DOHH2 (cell line): Measurements from ENCODE around the gene SLCO3A1.

ENCODE experiments used
- H3F3A ChIP-seq: fragments of 200-600 bp; sonication (generic), shearing (Covaris generic); 2 replicates; pipeline ENCODE4 v1.6.0; 2016; ENCODE audit warnings: antibody characterized with exemption, mild to moderate bottlenecking; ENCODE audit not compliant: control insufficient read depth, insufficient read depth
- H3K27ac ChIP-seq: fragments of 200-600 bp; sonication (generic); 2 replicates; pipeline ENCODE4 v1.5.1; 2014; ENCODE audit warnings: low read depth, mild to moderate bottlenecking, low read length, moderate library complexity
- H3K27me3 ChIP-seq: fragments of 200-600 bp; sonication (generic); 2 replicates; pipeline ENCODE4 v1.6.1; 2014; ENCODE audit warnings: mild to moderate bottlenecking, low read length, mixed read lengths; ENCODE audit not compliant: control insufficient read depth
- H3K36me3 ChIP-seq: fragments of 200-600 bp; sonication (generic); 2 replicates; pipeline ENCODE4 v1.6.1; 2014; ENCODE audit warnings: mild to moderate bottlenecking, low read length, moderate library complexity, mixed read lengths; ENCODE audit not compliant: control insufficient read depth
- H3K4me1 ChIP-seq: fragments of 200-600 bp; sonication (generic); 2 replicates; pipeline ENCODE4 v1.6.1; 2014; ENCODE audit warnings: mild to moderate bottlenecking, low read length, mixed read lengths; ENCODE audit not compliant: control insufficient read depth
- H3K4me2 ChIP-seq: fragments of 200-600 bp; sonication (generic); 2 replicates; pipeline ENCODE4 v1.6.0; 2014; ENCODE audit warnings: mild to moderate bottlenecking, low read length, moderate library complexity
- H3K4me3 ChIP-seq: fragments of 200-600 bp; sonication (generic); 2 replicates; pipeline ENCODE4 v1.5.1; 2014; ENCODE audit warnings: mild to moderate bottlenecking, low read length, mixed read lengths
- H3K79me2 ChIP-seq: fragments of 200-600 bp; sonication (generic); 2 replicates; pipeline ENCODE4 v1.6.1; 2014; ENCODE audit warnings: mild to moderate bottlenecking, low read length, mixed read lengths; ENCODE audit not compliant: control insufficient read depth
- H3K9me2 ChIP-seq: fragments of 200-600 bp; sonication (generic); replicated peaks from 2 replicates; pipeline ENCODE4 v1.6.1; 2014; ENCODE audit warnings: mild to moderate bottlenecking, low read length, mixed read lengths; ENCODE audit not compliant: control insufficient read depth
- H3K9me3 ChIP-seq: fragments of 200-600 bp; sonication (generic); 2 replicates; pipeline ENCODE4 v1.6.1; 2014; ENCODE audit warnings: antibody characterized with exemption, low read length, mixed read lengths; ENCODE audit not compliant: control insufficient read depth, insufficient read depth
- H4K20me1 ChIP-seq: fragments of 200-600 bp; sonication (generic); 2 replicates; pipeline ENCODE4 v1.6.0; 2014; ENCODE audit warnings: low read depth, mild to moderate bottlenecking, antibody characterized with exemption, low read length, moderate library complexity; ENCODE audit not compliant: control insufficient read depth, insufficient read depth
- CTCF ChIP-seq: fragments of 200-600 bp; sonication (generic); IDR thresholded peaks from one replicate; pipeline ENCODE4 v1.5.1; 2014; ENCODE audit warnings: antibody characterized with exemption, mild to moderate bottlenecking, low read depth, low read length; ENCODE audit not compliant: poor library complexity, severe bottlenecking
- EZH2phosphoT487 ChIP-seq: fragments of 200-600 bp; sonication (generic); IDR thresholded peaks from 2 replicates; pipeline ENCODE4 v1.6.1; 2017; ENCODE audit warnings: borderline replicate concordance, mild to moderate bottlenecking, antibody characterized with exemption, low read length, moderate library complexity, mixed read lengths

Gene SLCO3A1

GRCh38 chr15:92170897-92171296 is 317.4 kb downstream of the SLCO3A1 start:
- Histone ChIP-seq H3K4me2 (no peak overlapping the region), H3K79me2 (no peaks in the 10 kb centered on the region), H3K36me3 (no peaks in the 10 kb centered on the region), H3K27ac (no peak overlapping the region), H3F3A (no peaks in the 10 kb centered on the region), H3K4me1 (no peaks in the 10 kb centered on the region), H3K4me3 (no peak overlapping the region), H3K9me3 (no peaks in the 10 kb centered on the region), H3K27me3 (no peaks in the 10 kb centered on the region; the same call in 1 of the 2 replicates), H4K20me1 (no peaks in the 10 kb centered on the region), H3K9me2 (no peaks in the 10 kb centered on the region)
- TF ChIP-seq CTCF (no peak), EZH2phosphoT487 (no peak)

- Histone ChIP-seq H3K4me2 (no peak overlapping the region), H3K36me3 (no peaks in the 10 kb centered on the region), H3K9me2 (no peaks in the 10 kb centered on the region), H3K9me3 (no peaks in the 10 kb centered on the region), H3K4me3 (no peak overlapping the region), H3K27ac (no peak overlapping the region), H3F3A (no peaks in the 10 kb centered on the region), H4K20me1 (no peaks in the 10 kb centered on the region), H3K4me1 (no peaks in the 10 kb centered on the region), H3K27me3 (no peaks in the 10 kb centered on the region; the same call in 1 of the 2 replicates), H3K79me2 (no peaks in the 10 kb centered on the region)
- TF ChIP-seq CTCF (no peak), EZH2phosphoT487 (no peak)
These were observed 325.4 kb downstream of the SLCO3A1 start for GRCh38 chr15:92178911-92179310.

GRCh38 chr15:92184142-92184541 is 330.6 kb downstream of the SLCO3A1 start:
- Histone ChIP-seq H3K36me3 (no peaks in the 10 kb centered on the region), H3K27me3 (no peaks in the 10 kb centered on the region), H4K20me1 (no peaks in the 10 kb centered on the region), H3K9me3 (no peaks in the 10 kb centered on the region), H3K79me2 (no peaks in the 10 kb centered on the region), H3K4me1 (no peaks in the 10 kb centered on the region), H3K9me2 (no peaks in the 10 kb centered on the region), H3F3A (no peaks in the 10 kb centered on the region), H3K4me2 (no peak overlapping the region), H3K27ac (no peak overlapping the region), H3K4me3 (no peak overlapping the region)
- TF ChIP-seq EZH2phosphoT487 (no peak), CTCF (no peak)
